SHP77 (cell line): ENCODE results near the gene ESRRG.

Experiments
- DNase-seq, 2 experiments: peaks; one replicate each; lab custom pipeline; 2025; lab: John Stamatoyannopoulos, UW

ESRRG gene

DNA sequence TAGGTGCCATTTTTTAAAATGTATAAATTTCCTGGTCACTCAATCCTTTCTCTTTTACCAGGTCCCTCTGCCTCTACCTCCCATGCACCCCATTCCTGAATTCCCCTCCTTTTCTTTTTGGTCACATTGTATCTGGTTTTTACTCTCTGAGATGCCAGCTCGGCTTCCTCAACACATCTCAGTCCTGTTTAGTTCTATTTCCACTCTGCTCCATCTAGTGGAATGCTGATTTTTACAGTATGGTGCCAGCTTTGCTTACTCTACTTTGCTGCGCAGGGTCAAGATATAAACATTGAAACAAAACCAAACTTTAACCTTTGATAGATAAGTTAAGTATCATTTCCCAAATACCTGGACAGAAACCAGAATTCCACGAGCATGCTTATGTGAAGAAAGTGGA lies 96.0 kb downstream of the ESRRG start:
- DNase-seq, result no peak

DNA sequence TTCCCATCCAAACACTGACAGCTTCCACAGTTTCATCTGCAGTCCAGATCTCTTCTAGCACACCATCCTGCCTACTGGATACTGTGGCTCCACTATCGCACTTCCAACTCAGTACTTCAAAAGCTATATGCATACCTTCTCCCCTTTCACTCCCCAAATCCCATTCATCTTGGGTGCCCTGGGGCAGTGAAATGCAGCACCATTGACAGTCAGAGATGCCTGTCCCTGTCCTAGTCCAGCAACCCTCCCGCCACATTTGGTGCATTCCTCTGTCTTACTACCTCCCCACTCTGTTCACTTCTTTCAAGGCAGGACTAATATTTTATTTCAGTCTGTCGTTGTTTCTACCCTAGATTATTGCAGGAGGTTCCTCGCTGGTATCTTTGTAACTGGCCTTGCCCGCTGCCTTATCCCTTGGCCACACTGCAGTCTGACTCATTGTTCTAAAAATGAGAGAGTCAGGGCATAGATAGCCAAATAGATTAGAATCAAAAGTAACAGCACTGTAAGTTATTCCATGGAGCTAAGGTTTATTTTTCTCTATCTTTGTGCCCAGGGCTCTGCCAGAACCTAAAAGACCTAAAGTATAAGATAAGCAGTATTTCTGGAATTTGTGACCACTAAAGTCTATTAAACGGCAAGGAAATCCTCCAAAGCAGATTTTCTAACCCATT lies 96.7 kb downstream of the ESRRG start:
- DNase-seq, result no peak

DNA sequence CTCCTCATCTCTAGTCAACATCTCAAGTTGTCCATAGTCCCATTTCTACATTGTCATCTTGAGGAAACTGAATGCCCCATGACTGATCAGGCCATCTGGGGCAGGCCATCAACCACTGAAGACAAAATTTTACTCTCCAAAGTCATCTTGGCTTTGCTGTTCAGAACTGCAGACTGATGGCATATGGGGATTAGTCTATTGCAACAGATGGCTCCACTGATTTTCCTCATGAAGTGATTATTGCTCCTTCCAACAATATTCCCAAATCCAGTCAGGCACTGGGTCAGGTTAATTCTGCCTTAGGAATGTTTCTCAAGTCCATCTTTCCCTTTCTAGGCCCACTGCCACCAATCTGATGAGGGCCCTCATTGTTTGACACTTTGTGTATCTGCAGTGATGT lies 101.7 kb downstream of the ESRRG start:
- no peak for DNase-seq

DNA sequence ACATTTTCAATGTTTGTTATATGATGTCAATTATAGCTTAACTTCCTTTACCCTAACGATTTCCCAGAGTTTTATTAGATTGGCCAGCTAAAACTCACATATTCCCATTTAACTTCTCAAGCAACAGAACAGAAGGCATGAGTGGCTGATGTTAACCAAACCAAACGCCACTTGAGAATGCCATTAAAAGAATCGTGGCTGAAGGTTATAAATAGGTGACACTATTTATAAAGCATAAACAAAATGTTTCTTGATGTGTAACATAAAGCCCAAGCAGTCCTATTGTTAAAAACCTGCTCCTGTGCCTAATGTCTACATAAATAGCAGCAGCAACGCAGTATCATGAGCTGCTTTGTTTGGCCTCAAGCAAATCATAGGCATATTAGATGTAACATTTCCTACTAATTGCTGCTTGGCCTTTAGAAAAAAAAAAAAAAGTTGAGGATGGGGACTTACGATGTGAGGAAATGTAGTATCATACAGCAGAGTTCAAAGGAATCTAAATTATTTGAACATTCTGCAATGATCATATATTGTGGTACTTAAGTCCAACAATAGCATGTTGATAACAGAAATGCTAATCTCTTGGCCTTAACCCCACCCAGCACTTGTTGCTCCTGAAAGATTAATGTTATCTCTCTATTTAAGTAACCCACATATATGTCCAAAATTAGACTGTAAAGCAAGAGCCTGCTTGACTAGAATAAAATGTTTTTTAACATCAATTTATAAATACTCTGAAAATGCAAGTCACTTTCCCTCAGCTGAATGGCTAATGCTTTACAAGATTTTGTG lies 106.0 kb downstream of the ESRRG start:
- no peak for DNase-seq

DNA sequence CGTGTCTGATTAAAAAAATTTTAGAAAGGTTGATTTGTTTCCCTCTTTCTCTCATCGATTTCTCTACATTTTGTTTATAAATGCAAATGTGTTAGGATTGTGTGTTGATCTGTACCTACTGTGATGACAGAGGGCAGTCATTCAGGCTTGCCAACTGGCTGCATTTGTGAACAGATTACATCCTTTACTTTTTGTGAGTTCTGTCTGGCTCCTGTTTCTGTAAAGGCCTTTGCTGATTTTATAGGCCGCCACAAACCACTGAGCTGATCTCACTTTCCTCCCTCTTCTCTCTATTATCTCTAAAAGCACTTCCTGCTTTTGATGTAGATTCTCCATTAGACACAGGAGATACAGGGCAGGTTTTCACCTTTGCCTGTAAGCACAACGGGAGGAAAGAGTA lies 106.8 kb downstream of the ESRRG start:
- no peak for DNase-seq

DNA sequence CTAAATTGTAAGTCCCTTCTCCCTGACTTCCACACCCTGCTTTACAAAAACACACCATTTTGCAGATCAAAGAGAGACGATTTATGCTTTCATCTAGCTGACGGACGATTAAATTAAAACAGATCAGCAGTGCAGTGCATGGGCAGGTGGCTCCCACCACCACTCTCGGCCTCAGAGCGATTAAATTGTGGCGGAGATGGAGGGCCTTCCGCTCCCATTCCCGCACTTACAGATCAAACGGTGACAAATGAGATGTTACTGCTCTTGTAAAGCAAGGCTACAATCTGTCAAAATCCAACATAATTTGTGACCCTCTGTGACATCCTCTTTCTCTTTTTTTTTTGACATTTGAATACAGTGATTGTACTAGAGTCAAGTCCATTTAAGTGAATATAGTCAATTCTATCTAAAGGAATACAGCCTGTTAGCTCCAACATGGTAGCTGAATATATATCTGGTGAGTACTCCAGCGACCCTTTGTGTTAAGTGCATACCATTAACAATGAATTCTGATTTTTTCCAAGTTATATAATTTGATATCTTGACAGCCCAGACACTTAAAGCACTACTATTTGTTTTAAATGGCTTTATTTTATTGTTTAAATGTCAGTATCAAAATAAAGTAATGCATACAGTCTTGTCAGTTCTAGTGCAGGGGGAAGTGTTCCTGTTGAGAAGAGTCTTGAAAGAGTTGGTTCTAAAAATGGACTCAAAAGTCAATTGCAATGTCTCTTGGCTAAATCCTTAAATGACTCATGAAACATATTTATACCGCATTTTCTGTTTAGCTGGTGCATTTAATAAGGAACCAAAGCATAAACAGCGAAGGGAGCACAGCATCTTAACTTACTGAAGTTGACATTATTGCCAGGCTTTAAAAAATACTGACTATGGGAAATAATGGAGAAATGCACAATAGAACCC lies 109.0 kb downstream of the ESRRG start:
- no peak for DNase-seq

DNA sequence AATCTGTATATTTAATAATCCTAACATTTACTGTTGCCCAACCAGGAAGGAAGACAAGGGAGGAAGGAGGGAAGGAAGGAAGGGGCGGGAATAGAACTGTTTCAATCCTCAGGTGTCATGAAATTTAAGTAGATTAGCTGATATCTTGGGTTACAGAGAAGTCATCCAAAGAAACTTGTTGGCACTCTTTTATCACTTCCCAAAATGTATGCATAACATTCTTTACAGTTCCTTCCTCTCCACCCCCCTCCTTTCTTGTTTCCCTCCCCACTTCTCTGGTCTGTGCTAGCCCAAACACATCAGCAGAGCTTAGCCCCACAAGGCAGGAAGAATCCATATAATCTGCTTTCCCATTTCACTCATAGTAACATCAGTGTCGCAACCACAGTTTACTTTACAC lies 110.9 kb downstream of the ESRRG start:
- DNase-seq, result no peak

DNA sequence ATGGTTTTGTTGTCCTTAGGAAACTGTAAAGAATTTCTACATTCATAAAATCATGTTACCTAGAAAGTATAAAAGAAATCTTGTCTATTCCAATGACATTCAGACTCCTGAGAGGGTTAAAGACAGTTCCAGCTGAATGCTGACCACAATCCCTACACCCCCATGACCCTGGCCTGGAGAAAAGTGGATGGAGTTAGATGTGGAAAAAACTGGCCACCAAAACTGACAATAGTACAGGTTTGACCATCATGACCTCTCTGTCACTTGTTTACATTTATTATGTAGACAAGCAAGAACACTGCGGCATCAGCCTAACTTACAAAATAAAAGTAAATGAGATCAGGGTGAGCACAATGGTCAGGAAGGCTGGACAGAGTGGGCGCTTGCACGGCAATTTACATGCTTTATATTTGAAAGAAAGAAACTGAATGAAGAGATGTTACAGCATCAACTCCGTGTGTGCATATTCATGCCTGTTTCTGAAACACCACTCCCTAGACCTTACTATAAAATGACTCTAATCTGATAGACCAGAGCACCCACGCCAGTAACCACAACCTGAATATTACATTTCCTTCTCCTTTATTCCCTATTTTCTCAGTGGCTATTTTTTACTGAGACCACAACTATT lies 116.0 kb downstream of the ESRRG start:
- DNase-seq, result no peak

DNA sequence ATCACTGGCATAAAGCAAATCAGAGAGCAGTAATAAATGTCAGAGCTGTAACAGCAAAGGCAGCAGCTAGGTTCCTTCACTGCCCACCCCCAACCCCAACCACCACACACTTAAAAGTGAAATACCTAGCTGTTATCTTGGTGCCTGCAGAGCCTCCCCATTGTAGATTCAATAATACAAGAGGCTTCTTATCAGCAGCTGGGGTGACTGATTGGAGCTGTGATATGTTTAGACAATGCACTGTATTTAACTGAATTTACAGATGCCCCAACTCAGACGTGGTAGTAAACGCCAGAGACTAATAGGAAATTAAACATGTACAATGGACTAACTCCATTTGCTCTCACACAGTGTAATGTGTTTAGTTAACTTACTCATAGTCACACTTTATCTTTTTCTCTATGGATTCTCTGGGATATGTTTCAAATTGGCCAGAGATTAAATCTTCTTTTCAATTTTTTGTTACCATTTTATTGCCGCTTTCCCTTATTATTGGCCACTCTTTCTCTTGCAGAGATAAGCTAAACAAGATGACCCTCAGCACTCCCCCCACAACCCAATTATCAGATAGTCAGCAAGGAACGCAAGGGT lies 117.1 kb downstream of the ESRRG start:
- DNase-seq, result no peak

DNA sequence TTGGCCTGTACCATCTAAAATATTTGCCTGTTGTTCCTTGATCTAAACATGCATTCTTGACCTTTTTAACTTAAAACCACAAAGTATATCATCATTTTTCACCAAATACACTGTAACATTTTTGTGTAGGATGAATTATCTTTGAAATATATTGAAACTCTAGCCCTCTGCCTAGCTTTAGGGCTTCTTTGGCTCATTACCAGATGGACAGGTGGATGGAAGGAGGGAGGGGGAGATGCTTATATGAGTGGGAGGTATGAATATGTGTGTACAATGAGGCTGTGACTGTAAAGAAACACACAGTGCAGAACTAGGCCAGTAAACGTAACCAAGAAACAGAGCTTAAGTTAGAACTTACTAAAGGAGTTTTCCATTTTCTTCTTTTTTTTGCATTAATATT lies 118.5 kb downstream of the ESRRG start:
- DNase-seq, result peak; percentile 2 to 37

DNA sequence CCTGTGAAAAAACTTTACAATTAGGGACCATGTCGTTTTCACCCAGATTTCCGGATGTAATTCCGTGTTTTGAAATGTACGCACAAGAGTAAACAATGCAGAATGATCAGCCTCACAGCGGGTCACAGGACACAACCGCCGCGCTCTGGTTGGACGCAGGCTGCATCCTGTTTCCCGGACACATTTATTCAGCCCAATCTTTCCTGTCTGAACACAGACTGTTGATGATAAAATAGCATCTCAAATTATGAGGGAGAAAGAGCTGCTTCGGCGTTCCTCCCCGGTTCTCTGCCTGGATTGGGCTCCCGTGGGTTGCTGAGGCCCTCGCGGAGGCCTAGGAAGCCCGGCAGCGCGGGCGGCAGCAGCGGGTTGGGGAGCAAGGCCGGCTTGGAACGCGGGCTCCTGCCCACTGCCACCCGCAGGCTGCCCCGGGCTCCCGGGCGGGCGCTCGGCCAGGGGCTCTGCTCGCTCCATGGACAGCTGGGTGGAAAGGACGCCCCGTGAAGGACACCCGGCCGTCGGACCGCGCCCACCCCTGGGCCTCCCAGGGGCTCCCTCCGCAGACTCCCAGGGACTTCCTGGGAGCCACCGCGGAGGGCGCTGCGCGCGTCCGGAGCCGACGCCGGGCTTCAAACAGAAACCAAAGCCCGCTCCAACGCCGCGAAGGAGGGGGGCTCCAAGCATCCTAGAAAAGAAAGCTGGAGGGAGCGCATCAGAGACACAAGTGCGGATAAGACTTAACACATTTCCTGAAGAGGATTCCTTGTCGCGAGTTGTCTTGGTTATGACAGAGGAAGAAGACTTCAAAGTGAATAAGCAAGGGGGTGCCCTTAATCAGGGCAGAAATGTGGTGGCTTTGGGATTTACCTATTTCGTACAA lies 122.3 kb downstream of the ESRRG start:
- DNase-seq, result peak; percentile 69 to 87

DNA sequence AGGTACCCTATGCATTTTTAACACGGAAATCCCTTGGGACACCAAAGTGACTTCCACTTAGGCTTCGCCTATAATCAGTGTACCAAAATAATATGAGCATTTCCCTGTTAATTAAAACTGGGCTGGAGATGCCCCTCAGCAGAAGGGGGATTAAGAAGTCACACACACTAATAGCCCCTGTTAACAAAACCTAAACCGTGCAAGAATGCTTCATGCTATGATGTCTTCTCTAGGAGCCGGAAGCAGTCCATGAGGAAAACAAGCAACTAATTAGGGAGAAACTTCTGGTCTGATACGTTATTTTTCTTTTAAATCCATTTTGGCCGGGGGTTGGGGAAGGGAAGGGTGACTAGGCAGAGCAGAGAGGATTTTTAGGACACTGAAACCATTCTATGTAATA lies 123.4 kb downstream of the ESRRG start:
- DNase-seq, result no peak

DNA sequence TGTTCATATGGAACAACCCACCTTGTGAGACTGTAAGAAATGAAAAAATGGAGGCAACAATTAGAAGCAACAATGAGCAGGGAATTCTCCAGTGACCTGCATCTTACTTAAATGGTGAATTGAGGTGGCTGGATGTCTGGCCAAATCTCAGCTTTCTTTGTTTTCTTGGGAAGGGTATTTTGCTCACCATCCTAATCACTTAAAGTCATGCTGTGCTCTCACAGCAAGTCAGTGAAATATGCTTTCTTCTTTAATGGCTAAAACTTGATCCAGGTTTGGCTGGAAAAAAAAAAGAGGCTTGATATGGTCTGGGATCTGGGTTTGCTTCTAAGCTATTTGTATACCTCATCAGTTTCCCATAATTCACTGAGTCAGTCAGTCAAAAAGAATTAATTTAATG lies 124.8 kb downstream of the ESRRG start:
- no peak for DNase-seq

DNA sequence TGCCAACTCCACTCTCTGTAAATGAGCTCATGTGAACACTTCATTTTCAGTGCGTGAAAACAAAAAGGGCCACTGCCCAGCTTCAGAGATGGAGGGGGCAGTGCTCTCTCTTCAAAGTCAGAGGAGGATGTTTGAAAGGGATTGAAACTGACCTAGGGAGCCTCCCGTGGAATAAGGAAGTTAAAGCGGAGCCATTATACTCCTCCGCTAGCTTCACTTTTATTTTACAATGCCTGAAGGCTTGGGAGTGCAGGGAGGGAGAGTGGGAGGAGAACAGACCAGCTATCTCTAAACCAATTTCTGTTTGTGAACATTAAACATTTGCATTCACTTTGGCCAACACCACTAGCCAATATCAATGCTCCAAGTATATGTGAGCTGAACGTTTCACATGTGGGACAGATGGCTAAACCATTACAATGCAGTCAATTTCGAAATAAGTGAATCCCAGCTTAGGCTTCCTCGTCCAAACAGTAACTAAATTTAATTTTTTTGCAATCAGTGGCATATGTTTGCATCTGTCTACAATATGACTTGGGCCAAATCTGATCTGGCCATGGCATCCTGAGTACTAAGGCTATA lies 126.9 kb downstream of the ESRRG start:
- no peak for DNase-seq

DNA sequence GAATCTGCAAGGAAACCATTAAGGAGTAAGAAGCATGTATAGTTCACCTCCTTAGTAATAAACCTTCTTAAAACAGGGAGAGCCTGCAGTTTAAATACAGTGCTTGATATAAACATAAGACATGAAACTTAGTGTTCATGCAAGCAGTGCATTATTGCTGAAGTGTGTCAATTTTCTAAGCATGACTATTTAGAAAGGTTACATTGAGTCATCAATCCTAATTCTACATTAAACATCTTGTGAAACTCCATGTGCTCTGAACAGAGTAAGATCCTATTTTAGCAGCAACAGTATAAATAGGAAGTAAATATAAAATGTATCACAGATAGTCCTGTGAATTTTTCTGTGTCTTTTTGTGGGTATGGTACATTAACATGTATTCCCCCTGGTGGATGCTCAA lies 135.5 kb downstream of the ESRRG start:
- DNase-seq, result no peak

DNA sequence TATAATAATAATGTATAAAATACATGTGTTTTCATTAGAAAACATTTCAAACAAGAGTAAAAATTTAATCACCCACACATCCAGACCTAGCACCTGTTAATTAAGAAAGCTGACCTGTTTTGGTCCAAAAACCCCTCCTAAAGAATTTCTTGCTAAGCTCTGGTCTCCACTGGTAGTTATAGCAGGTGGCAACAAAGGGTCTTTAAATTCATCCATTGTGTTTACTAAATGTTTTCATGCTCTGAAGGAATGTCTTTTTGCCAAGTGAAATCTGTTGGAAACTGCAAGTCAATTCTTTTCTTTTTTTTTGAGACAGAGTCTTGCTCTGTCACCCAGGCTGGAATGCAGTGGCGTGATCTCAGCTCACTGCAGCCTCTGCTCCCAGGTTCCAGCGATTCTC lies 141.1 kb downstream of the ESRRG start:
- no peak for DNase-seq

DNA sequence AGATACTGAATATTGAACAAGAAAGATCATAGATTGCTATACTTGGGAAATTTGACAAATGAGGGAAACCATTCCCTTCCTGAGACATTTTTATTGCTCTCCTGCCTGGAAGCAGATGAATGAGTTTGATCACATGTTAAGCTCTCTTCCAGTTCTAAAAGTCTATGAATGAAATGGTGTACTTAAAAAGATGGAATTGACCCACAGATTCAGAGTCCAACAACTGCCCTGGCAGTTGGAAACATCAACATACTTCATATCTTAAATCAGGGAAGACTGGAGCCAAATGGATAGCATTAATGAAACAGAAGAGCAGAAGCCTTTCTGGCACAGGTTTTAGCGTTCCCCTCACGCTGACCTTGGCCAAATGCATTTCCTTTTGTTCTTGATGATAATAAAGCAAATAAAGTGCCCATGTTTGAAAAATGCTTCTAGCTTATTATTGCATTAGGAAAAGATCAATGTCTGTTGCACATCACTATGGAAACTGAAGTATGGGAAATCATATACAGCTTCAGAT lies 142.6 kb downstream of the ESRRG start:
- no peak for DNase-seq

DNA sequence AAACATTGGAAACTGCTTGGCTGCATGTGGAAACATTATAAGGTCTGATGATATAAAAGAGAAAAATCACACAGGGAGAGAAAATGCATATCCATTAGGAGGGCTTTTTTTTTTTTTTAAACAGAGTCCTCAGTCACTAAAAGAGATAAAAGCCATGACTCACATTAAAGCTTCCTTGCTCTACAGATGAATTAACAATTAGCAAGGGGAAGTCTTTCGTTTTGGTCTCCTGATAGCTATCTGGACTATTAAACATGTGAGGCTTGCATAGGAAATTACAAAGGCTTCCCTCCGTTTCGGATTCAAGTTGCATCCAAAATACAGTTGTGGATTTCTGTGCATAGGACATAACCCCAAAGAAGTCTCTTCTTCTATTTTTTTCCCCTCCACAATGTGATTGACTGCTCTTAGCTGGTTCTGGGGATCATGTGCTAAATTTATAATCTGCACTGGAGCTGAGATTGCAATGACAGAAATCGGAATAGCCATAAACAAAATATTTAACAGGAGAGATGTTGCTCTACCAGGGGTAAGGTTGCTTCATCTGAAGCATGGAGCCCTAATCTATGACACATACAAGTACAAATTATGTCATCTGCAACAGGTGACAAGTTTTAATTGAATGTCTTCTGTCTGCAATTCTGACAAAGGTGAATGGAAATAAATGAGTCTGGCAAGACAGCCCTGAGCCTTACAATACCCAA lies 146.8 kb downstream of the ESRRG start:
- no peak for DNase-seq

DNA sequence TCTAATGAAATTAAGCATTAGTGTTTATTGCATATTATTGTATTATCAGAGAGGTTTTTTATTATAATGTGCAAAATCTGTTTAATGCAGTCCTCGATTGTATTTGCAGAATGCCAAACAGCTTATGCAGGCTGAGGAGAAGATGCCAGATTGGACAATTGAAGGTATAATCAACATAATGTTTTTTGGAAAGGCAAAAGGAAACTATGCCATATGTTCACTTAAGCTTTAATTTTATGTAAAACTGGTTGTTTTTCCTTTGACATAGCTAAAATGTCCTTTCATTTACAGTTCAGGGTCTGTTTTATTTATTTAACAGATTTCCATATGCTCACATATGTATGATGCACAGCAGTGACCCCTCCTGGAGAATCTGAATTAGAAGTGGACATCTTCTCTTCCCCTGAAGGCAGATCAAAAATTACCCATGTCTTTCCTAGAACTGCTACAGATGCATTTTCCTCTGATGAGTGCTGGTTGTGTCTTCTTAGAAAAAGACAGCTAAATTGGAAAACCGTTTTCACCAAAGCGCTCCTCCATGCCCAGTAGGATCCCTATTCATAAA lies 156.5 kb downstream of the ESRRG start:
- DNase-seq, result no peak
